Activated T-cell treated with anti-CD3 and anti-CD28 coated beads, Interleukin-2, amount 50 U/mL, for 48 hours (primary cell): ENCODE measurements around the gene CBR4.
"Not testable (repeated sequence)": the region's sequence is repeated elsewhere in the genome, so short reads cannot be mapped to it uniquely, and the experiment has no call there.

Experiments used
- DNase-seq, 2 experiments: peaks; one replicate each; pipeline ENCODE4 v3.0.0-alpha.2; 2020

Gene CBR4

DNA sequence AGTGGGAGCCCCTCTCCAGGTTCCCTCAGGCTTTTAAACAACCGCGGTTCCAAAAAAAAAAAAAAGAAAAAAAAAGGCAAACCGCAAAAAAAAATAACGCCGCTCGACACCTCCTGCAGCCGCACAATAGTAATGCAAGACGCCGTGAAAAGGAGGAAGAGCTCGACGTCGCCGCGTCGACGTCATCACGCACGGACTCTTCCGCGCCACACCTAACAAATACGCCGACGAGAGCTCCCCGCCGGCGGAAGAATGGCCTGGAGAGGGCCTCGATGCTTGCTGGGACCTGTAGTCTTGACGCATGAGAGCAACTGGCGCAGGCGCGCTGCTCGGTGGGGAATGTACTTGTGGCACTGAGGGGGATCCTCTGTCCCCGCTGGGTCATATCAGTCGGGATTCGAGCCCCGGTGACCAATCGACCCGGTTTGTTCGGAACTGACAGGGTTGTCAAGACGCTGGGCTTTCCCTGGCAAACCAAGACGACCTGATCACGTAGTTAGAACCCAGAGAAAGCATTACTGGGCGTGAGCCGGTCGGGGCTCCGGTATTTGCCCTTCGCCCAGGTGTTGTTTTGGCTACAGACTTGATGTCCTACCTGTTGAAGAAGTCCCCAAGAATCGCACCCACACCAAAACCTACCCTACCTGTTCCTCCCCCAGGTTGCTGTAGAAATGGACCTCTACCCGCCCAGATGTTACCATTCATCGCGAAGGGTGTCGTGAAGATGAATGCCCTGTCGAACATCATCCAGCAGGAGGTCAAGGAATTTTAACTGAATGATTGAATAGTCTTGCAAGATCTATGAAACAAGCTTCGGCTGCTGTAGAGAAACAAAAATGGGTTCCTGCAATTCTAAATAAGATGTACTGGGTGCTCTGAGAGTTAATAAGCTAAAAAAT is at the start of gene CBR4:
Gene CBR4, minus strand, starts transcription at position 131 of the 899 bp plus-strand sequence. CDS start 166 bp downstream, outside the sequence.
- DNase-seq, result peak; percentile 94

DNA sequence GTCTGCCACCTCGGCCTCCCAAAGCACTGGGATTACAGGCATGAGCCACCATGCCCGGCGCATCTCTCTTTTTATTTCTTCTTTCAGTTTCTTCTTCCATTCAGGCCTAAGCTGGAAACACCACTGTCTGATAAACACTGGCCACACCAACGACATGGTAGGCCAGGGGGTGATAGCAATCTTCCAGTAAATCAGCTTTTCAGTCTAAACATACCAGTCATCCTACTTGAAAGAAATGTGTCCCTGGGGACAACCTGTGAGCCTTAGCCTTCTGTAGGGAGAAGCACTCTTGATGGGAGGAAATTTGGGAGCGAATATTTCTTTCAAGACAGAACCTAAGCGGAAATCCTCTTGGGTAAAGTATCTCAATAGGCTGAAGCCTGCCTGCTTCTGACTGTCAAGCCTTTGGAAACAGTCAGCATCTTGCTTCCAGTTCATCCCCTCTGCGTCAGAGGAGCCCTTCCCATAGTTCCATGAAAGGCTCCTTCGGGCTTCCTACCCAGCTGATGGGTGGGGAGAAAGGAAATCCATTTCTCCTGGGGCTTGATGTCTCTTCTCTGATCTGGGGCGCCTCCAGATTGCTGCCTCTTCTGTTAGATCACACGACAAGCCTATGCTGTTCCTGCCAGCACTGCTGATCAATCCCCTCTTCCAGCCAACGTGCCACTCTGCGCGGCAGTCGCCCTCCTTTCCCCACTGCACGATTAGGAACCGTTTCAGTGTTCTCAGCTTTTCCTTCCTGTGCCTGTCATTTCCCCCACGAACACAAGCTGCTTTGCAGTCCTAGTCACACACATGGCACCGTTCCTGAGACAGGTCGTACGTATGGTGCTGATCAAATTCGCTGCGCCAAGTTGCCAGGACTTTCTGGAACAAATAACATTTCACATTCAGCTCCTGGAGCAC is 49.5 kb upstream of the CBR4 start:
- no peak for DNase-seq

DNA sequence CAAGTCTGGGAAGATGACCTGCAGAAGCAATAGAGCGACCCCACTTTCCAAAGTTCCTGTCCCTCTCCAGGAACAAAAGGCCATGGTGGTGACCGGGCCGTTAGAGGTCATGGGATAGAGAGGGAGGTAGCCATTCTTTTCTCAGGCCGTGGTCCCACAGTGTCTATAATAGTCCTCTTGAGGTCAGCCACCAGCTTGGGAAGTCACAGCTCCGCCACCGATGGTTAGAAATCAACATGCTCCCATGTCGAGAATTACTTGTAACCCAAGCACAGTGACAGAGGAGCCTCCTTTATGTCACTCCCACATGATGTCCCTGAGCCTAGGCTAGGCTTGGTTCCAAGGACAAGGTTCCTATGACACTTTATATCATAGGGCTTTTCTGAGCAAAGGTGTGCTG is 48.3 kb upstream of the CBR4 start:
- no peak for DNase-seq

DNA sequence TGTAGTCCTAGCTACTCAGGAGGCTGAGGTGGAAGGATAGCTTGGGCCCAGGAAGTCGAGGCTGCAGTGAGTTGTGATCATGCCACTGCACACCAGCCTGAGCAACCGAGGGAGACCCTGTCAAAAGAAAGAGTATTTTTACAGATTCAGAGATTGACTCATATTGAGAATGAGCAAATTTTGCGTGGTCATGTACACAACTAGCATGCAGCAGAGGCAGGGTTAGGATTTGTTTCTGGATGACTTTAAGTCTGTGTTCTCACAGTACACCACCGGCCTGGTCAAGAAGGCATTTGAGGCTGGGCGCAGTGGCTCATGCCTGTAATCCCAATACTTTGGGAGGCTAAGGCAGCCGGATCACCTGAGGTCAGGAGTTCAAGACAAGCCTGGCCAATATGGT is 44.8 kb upstream of the CBR4 start:
- no peak for DNase-seq

DNA sequence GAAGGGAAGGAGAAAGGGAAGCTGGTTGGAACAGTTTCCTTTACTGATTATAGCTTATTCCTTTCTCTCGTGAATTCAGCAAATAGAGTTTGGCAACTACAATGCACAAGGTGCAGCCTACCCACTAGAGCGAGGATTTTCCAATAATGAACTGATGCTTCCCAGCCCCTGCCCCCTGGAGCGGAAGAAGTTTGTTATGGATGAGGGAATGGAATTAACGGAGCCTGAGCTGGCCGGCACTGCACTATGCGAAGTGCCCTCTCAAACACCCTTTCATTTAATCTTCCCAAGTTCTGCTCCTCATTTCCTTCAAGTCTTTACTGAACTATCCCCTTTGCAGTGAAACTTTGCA is 42.5 kb upstream of the CBR4 start:
- no peak for DNase-seq

DNA sequence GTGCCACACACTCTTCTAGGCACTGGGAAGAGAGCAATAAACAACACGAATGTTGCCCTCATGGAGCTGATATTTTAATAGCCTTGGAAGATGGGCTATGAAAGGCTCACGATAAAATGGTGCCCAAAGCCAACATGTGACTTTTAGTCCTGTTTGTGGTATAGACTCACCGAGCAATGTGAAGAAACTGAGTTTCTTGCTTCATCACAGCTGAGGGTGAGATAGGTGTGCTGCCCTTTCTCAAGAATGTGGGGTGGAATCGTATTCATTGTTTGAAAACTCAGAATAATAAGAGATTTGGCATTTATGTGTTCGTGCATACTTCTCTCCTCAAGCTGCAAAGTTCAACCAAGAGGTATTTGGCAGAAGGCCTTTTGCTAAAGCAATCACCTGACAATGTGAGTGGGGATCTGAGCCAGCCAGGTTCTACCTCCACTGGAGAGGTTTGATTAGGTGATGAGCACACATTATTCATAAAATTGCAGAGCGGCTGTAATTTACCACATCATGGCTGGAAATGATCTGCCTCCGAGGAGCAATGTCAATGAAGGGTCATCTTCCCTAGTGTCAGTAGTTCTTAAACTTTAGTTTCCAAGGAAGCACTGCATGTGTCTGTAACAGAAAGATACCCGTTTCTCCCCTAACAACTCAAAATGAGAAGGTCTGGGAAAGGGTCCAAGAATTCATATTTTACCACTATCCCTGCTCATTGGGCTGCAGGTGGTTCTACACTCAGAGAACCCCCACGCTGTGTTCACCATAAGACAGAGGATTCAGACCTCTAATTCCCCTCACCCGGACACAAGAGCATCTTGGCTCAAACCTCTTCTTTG is 41.9 kb upstream of the CBR4 start:
- no peak for DNase-seq

DNA sequence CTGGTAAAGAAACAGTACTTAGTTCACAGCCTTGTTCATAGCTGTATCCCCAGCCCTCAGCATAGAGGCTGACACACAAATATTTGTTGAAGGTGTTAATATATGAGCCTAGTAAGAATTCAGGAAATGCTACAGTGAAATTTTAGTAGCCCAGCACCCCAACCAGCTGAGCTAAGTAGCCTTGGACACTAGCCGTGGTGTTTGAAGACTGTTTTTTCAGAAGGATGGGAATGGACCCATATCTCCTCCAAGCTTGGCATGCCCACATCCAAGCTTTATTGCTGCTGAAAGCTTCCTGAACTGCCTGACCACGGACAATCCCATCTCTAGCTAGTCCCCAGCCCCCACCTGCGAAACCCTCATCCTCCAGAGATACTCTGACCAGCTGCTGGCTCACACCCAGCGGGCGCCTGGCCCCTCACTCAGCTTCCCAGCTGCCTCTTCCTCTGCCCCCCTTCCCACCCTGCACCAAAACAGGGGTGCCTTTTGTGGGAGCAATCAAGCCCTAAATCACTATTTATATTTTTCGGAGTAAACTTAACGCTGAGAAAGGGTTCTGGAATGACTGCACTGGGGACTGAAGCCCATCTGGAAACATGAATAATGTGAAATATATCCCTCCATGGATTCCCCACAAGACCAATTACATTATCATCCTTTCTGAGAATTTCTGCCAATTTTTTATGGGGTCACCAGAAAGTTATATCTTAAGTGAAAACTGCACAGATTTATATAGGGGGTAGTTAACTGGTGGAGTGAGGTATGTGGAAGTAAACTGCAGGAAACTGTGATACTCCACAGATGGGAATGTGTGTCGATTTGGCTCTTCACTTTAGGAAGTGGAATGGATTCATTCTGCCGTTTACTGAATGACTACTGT is 41.1 kb upstream of the CBR4 start:
- DNase-seq, result no peak

DNA sequence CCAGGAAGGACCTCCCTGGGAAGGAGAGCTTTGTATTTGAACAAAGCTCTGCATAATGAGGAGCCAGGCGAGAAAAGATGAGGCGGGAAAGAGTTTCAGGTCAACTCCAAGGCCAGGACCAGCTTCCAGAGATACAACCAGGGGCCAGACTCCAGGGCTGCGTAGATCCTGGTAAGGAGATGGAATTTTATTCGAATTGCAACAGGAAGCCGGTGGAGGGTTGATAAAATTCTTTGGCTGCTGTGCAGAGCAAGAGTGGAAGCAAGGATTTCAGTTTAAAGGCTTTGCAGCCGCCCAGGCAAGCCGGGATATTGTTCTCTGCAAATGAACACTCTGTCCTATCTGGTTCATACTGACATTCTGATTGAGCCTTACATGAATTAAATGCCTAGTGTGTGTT is 40.2 kb upstream of the CBR4 start:
- no peak for DNase-seq

DNA sequence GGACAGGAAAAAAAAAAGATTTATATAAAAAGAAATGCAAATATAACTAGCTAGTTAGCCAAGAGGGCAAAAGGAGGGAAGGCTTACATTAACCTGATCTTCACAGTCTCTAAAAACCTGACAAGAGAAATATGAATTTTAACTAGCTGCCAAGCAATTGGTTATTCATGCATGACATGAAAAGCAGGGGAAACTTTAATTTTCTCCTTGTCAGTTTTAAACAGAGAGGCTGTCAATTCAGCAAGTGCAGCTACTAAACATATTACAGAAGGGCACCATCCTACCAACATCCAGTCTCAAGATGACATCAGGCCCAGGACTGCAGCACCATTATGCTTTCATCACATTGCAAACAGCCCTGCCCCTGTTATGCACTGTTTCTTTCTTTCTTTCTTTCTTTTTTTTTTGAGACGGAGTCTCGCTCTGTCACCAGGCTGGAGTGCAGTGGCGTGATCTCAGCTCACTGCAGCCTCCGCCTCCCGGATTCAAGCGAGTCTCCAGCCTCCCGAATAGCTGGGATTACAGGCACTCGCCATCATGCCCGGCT is 38.9 kb upstream of the CBR4 start:
- DNase-seq, result no peak

DNA sequence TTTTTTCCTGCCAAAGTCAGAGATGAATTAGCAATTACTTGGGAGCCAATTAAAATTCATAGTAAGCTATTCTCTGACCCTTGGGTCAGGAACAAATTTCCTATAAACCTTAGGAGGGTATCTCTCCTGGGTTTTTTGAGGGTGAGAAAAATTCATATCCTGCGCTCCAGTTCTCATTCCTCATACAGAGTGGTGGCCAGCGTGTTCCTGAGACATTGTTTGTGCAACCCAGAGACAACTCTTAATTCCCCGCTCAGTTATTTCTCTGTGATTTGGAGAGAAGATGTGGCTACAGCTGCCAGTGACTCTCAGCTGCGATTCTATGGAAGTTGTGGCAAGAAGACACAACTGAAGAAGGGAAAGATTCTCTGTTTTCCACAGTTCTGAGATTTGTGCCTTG is 37.9 kb upstream of the CBR4 start:
- no peak for DNase-seq

DNA sequence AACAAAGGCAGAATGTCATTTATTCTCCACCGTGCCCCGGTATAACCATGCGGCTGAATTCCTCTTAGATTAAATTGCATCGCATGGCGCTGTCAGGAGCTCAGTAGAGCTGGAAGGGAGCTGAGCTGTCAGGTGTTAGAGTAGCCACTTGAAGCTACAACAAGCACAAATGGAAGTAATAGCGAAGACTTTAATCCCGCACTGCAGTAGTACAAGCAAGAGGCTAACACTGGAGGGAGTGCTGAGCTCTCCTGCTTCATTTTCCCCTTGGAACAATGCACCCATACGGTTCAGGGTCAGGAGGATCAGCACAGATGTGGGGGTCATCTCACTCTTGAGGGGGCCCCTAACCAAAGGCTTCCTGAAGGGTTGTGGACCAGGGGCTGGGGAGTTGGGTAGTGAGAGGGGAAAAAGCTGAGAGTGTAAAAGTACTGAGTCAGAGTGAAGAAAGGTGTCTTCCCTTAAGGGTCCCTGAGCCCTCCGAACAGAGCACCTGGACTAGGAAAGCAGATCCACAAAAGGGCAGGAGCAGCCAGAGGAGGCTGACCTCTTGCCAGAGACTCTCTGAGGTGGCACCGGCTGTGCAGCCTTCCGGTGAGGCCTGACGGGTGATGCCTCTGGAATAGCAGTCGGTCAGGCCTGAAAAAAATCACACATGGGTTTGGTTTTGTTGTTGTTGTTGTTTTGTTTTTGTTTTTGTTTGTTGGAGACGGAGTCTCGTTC is 36.0 kb upstream of the CBR4 start:
- no peak for DNase-seq

DNA sequence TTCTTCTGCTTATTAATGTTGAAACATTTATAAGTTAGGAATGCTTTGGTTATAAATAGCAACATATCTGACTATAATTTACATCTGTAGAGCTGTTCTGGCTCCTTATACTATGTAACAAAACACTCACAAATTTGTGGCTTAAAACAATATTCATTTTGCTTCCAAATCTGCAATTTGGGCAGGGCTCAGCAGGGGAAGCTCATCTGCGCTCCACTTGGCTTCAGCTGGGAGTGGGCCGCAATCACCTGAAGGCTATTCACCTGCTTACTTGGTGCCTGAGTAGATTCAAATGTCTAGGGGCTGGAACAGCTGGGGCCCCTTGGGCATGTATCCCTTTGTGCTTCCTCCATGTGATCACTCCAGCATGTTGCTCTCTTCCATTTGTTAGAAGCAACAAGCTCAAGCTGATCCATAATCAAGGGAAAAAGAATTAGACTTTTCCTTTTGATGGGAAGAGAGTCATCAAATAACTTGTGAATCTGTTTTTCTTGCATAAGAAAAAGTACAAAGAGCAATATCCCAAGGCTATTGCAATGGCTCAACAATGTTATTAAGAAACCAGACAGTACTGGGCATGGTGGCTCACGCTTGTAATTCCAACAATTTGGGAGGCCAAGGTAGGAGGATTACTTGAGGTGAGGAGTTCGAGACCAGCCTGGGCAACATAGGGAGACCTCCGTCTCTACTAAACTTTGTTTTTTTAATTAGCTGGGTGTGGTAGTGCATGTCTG is 34.8 kb upstream of the CBR4 start:
- no peak for DNase-seq

DNA sequence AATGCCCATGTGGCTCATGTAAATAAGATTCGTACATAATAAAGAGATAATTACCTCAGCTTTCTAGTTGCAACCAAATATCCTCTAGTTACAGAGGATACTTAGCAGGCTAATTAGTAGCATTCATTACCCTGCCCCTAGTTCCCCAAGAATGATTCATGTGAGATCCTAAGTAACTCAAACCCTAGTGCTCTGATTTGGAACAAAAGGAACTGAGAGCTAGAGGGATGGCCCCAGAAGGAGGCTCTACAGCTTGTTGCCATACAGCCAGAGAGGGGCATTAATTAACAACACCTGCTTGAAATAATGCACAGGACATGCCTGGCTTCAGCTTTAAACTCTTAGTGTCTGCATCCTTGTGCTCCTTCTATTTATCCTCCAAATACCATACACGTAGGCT is 32.6 kb upstream of the CBR4 start:
- no peak for DNase-seq

DNA sequence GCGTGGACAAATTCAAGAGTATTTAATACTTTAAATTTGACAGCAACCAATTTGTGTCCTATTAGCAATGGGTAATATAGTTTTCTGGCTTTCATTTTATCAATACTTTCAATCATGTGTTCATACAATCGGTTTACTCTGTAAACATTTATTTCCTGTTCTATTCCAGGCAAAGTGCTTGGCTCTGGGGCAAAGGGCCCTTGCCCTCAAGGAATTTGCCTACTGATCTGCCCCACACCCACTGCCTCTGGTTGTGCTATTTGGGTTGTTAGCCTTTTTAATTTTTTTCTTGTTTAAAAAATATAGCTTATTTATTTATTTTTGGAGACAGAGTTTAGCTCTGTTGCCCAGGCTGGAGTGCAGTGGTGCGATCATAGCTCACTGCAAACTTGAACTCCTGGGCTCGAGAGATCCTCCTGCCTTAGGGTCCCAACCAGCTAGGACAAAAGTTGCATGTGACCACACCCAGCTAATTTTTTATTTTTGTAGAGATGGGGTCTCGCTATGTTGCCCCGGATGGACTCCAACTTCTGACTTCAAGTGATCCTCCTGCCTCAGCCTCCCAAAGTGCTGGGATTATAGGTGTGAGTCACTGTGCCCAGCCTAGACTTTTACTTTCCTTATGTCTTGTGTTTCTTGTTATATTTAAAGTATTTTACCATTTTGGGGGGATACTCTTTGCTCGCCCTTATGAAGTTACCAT is 30.7 kb upstream of the CBR4 start:
- DNase-seq, result no peak

DNA sequence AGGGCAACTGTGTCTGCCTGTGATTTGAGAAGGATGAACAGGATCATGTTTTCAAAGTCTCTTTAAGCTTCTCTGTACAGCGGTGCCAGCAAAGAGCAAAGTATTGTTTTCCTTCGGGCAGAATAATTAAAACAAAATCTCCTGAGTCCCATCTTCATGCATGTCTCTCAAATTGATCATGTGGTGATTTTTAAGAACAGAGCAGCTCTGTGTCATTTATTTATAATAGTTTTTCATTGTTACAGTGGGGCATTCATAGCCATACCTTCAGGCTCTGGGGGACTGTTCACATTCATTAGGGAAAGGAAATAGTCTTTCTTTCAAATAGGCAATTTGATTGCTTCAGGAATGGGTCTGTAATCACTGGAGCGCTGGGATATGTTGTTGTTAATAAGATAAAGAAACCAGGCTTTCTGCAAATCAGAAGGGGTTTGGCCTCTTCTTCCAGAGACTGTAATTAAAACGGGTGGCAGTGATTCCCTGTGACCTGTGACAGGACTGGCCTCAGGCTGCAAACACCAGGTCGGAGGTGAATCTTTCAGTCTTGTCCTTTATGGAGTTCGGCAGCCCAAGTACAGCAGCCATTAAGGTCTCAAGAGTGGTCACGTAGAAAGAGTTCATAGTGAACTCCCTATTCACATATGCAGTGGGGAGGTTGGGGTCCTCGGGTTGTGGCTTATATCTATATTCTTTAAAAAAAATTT is 29.3 kb upstream of the CBR4 start:
- DNase-seq, result no peak

DNA sequence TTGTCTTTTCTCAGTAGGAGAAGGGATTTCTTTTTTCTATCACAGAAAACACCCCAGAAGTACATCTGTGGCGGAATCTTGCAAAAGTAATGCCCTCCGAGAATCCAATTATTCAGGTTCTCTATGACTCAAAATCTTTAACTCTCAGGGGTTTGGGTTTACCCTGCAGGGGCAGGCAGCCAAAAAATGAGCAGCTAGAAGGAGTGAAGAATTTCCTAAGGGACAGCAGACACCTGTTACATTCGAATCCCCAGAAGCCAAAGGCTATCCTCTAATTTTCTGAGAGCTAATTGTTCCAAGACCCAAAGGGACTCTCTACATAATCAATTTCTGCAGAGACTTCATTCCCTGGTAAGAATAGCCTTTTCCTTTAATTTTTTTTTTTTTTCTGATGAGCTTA is 27.5 kb upstream of the CBR4 start:
- no peak for DNase-seq

DNA sequence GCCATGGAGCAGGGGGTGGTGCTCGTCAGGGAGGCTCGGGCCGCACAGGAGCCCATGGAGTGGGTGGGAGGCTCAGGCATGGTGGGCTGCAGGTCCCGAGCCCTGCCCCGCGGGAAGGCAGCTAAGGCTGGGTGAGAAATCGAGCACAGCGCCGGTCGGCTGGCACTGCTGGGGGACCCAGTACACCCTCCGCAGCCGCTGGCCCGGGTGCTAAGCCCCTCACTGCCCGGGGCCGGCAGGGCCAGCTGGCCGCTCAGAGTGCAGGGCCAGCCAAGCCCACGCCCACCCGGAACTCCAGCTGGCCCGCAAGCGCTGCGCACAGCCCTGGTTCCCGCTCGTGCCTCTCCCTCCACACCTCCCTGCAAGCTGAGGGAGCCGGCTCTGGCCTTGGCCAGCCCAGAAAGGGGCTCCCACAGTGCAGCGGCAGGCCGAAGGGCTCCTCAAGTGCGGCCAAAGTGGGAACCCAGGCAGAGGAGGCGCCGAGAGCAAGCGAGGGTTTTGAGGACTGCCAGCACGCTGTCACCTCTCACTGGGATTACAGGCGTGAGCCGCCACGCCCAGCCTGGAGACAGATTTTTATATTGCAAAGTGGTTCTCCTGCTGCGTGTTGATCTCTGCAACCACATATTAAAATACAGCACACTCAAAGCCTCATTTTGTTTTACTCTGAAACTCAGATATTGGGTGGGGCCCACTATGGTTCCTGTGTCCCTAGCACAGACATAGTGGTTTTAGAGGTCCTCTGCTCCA is 26.0 kb upstream of the CBR4 start:
- not testable (repeated sequence) for DNase-seq

DNA sequence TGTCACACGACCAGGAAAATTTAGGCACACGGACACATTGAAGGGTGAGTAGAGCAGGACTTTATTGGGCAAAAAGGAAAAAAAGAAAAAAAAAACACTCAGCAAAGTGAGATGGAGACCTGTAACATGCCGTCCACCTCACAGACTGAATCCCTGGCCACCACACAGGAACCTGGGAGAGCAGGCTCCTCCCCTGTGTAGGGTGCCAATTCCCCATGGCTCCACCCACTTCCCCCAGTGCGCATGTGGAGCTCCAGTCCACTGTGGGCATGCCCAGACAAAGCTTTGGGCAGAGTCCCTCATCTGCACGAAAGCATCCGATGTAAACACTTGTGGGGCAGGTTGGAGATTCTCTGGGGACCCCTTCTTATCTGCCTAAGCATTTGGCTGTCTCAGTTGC is 23.6 kb upstream of the CBR4 start:
- no peak for DNase-seq
